ENCODE data around the gene HMGN4.

GRCh38 chr6:26521600-26522391 lies 16.4 kb upstream of the HMGN4 start:
- TF ChIP-seq CTCF (IDR thresholded peaks at IDR 0.05) (peak in 5 of 7 experiments; percentile 7 to 46 (median 24)), POLR2A (IDR thresholded peaks at IDR 0.05) (peak in 2 of 3 donors; percentile 54 to 62)
